ENCODE results near the gene KRT6A.

Gene KRT6A

DNA sequence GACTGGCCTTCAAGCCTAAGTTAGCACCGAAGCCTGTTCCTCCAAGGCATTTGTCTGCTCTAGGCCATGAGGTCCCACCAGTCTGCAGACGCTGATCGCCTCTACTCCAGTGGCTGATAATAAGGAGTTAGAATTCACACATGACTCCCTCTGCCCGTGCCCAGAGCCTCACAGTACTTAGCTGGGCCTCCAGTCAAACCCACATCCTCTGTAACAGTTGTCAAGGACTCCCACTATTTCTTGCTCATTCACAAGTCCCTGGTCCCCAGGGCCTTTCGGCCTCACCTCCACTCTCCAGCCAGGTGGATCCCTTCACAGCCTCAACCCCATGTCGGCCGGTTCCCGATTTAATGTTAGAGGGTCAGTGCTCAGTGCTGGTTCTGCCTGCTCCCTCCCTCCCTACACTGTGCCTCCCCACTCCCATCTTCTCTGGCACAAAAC, 33.5 kb upstream of the KRT6A start:
- no peak for DNase-seq (ENCODE audit: low read depth)
- TF ChIP-seq CTCF (IDR thresholded peaks at IDR 0.05; ENCODE audit: low read depth, low read length, missing control alignments), result no peak
- in situ Hi-C loops (cut with HindIII; ENCODE audit: low sequenced_read_pairs), result no loop called here
- no peak overlapping the region for H3K4me3 ChIP-seq (ENCODE audit: low read depth, low read length)

DNA sequence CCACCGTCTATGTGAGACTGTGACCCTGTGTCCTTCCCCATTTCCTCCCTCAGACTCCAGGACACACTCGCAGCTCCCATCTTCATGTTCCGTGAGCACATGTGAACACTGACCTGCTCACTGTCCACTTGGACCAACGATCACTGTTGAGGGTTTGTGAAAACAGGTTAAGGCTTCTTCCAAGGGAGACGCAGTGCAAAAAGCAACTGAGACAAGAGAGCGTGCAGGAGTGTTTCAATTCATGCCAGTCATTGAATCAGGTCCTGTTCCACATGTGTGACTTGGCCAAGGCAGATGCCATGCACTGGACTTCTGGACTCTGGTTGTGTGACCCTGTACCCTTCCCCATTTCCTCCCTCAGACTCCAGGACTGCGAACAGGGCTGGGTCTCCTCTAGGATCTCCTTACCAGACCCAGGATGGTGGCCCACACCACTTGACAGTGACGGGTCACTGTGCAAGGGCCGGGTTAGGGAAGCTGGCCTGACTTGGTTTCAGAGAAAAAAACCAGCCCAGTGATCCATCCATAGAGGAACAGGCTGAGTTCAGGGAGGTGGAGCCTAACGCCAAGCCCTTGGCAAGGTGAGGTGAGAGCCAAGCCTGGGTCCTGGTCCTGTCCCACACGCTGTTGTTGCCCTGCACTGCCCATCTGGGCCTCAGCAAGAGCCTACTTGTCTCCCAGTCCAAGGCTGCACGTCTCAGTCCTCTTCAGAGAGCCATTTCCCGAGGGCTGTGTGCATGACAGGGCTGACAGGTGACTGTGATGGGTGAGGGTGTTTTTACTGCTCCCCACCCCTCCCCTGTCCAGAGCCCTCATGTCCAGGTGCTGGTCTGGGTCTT, 32.8 kb upstream of the KRT6A start:
- no peak overlapping the region for H3K4me3 ChIP-seq (ENCODE audit: low read depth, low read length)

DNA sequence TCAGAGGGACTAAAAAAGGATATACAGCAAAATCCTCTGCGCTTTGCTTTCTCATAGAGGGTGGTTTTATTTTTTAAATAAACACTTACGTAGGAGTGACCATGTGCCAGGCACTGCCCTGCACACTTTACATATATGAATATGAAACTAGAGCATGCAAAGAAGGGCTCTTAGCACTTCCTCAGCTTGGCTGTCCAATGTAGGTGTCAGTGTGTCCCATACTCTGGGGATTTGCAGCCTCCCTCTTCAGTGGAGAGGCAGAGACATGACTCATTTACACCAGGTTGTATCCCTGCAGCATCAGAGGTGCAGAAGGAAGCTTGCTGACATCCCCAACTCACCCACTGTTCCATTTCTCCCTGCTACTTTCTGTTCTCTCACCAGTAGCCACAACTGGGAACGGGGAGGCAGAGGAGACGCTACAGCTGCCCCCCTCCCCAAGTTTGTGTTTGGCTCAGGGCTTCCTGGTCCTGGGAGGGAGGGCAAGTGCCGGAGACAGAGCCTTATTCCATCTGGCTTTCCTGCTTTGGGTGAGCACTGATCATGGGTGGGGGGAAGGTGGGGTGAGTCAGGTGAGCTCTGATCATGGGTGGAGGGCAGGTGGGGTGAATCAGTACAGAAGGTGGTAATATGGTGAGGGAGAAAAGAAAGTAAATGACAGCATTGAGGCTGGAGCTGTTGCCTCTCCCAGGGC, 32.0 kb upstream of the KRT6A start:
- in situ Hi-C loops (cut with HindIII; ENCODE audit: low sequenced_read_pairs), result no loop called here
- H3K4me3 ChIP-seq (ENCODE audit: low read depth, low read length), result no peak overlapping the region
- no peak for TF ChIP-seq CTCF (IDR thresholded peaks at IDR 0.05; ENCODE audit: low read depth, low read length, missing control alignments)
- no peak for DNase-seq (ENCODE audit: low read depth)

More for the DNA sequence above, 32.8 kb upstream of the KRT6A start:
- in situ Hi-C loops (cut with HindIII; ENCODE audit: low sequenced_read_pairs), result no loop called here
- DNase-seq (ENCODE audit: low read depth), result no peak
- no peak for TF ChIP-seq CTCF (IDR thresholded peaks at IDR 0.05; ENCODE audit: low read depth, low read length, missing control alignments)

DNA sequence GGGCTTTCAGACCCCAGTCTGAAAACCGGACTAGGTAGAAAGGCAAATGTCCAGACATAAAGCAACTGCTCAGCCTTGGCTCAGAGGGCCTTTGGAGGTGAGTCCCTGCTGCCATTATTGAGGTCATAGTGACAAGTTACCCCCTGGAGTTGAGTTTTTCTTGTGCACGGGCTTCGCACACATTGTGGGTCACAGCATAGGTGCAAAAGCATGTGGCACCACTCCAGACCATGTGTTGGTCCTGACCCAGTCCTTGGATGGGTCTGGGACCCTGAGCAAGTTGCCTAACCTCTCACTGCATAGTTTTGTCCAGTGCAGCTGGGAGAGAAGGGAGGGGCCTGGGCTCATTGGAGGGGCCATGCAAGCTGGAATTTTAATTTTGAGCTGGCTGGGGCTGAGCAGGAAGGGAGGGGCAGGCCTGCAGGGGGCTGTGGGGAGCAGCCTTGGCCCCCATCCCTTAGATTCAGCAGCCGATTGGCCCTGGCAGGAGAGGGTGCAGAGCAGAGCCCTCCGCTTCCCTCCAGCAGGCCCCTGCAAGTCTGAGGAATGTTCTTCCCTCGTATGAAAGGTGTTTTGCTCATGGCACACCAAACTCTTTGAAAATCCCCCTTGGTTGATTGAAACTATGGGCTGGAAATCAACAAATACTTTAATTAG, 31.3 kb upstream of the KRT6A start:
- in situ Hi-C loops (cut with HindIII; ENCODE audit: low sequenced_read_pairs), result no loop called here
- no peak for TF ChIP-seq CTCF (IDR thresholded peaks at IDR 0.05; ENCODE audit: low read depth, low read length, missing control alignments)
- H3K4me3 ChIP-seq (ENCODE audit: low read depth, low read length), result no peak overlapping the region
- DNase-seq (ENCODE audit: low read depth), result no peak

DNA sequence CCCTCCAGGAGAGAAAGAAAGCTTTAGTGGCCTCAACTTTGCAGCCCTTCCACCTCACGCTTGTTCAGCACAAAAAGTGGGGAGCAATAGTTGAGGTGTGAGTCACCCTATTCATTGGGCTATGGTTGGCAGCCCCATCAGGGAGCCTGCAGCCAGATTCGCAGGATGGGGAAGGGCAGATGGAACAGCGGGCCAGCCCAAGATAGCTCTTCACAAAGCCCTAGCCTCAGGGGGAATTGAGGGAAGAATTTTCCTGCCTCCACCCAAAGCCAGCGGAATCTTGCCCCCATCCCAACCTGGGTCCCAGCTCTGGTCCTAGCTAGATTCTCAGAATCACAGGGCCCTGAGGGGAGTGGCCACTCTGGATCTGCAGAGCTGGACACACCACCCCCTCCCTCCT, 30.8 kb upstream of the KRT6A start:
- no peak for DNase-seq (ENCODE audit: low read depth)
- in situ Hi-C loops (cut with HindIII; ENCODE audit: low sequenced_read_pairs), result no loop called here
- no peak for TF ChIP-seq CTCF (IDR thresholded peaks at IDR 0.05; ENCODE audit: low read depth, low read length, missing control alignments)
- H3K4me3 ChIP-seq (ENCODE audit: low read depth, low read length), result no peak overlapping the region

DNA sequence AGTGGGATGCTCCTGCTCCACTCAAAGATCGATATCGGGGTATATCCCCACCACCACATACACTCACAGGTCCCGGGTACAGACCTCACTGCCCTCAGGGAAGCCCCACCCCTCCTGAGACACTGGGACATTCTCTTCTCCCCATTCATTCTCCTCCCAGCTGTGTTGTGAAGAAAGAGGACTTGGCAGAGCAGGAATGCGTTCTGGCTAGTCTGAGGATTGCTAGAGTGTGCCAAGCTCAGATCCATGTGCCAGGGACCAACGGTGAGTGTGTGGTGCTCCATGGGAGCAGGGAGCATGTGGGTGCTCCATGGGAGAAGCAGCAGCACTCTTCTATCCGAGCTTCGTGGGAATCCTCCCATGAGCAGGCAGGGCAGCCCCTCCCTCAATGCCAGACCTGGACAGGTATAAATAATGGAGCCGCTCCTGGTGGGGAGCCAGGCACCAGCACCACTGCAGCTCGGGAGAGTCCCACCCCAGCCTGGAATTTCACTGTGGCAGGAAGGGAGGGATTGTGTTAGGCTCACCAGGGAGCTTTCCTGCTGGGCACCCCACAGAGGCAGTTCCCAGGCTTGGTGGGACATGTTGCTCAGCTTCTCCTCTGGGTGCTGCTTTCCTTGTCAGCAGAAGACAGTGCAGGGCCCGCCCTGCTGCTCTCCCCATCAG, 29.4 kb upstream of the KRT6A start:
- H3K4me3 ChIP-seq (ENCODE audit: low read depth, low read length), result no peak overlapping the region
- in situ Hi-C loops (cut with HindIII; ENCODE audit: low sequenced_read_pairs), result no loop called here
- no peak for TF ChIP-seq CTCF (IDR thresholded peaks at IDR 0.05; ENCODE audit: low read depth, low read length, missing control alignments)
- no peak for DNase-seq (ENCODE audit: low read depth)
